AG04449 (cell line): ENCODE results near the gene MAST4.

Experiments used
- CTCF ChIA-PET: fragments of 350-600 bp; formaldehyde crosslinking; extraction: SDS; loops from one replicate; lab custom pipeline; 2021; ENCODE audit warnings: antibody characterized with exemption; lab: Yijun Ruan, JAX
- POLR2A ChIA-PET: fragments of 400-600, 350-600 bp; formaldehyde crosslinking; extraction: SDS; loops from one replicate; lab custom pipeline; 2020; ENCODE audit warnings: antibody characterized with exemption, inconsistent platforms; lab: Yijun Ruan, JAX
- DNase-seq: peaks from one replicate; pipeline ENCODE4 v3.0.0-alpha.2; 2010; ENCODE audit warnings: low read depth, low spot score
- H3K4me3 ChIP-seq: 2 replicates; pipeline ENCODE4 v1.5.1; 2011; ENCODE audit warnings: low read depth, mild to moderate bottlenecking, control low read depth, low read length
- CTCF ChIP-seq: IDR thresholded peaks from one replicate; pipeline ENCODE4 v1.5.1; 2011; ENCODE audit warnings: mild to moderate bottlenecking, moderate library complexity, low read length, control low read depth, inconsistent platforms; ENCODE audit not compliant: insufficient read depth; ENCODE audit errors: missing control alignments

Gene MAST4

GRCh38 chr5:66927140-66927539, 330.9 kb downstream of the MAST4 start:
- TF ChIP-seq CTCF: no peak
- H3K4me3 ChIP-seq: no peak overlapping the region
- ChIA-PET CTCF (no interaction called here), POLR2A (no interaction called here)
- no peak for DNase-seq

- H3K4me3 ChIP-seq: no peak overlapping the region
- DNase-seq: no peak
- POLR2A ChIA-PET: no interaction called here
- CTCF ChIA-PET: no interaction called here
- no peak for TF ChIP-seq CTCF
Measured at GRCh38 chr5:66929281-66929680, 333.1 kb downstream of the MAST4 start.

GRCh38 chr5:66929995-66930394, 333.8 kb downstream of the MAST4 start:
- POLR2A ChIA-PET: no interaction called here
- CTCF ChIA-PET: no interaction called here
- no peak overlapping the region for H3K4me3 ChIP-seq
- DNase-seq: no peak
- TF ChIP-seq CTCF: no peak

DNA sequence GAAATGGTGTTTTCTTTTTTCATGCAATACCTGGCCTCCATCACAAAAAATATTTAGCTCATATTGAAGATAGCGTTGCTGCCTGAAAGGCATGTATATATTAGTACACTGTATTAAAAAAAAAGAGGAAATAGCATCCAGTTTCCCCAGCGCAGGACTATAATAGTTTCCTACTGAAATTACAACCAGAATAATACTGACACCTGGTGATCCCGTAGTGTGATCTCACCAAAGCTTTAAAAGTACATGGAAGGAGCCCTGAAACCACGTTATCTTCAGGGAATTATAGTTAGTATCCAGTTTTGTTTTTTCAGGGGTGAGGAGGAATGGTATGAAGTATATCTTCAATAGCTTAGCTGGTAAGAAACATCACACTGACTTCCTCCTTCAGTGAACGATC, 335.5 kb downstream of the MAST4 start:
- DNase-seq: no peak
- no peak overlapping the region for H3K4me3 ChIP-seq
- ChIA-PET CTCF (interaction anchor here (1.0 to 1.8 kb wide), 3 partner anchors 67 to 225 kb away, joined by 3 to 5 read pairs (median 3); no protein-coding TSS in a partner anchor), POLR2A (no interaction called here)
- TF ChIP-seq CTCF: no peak

DNA sequence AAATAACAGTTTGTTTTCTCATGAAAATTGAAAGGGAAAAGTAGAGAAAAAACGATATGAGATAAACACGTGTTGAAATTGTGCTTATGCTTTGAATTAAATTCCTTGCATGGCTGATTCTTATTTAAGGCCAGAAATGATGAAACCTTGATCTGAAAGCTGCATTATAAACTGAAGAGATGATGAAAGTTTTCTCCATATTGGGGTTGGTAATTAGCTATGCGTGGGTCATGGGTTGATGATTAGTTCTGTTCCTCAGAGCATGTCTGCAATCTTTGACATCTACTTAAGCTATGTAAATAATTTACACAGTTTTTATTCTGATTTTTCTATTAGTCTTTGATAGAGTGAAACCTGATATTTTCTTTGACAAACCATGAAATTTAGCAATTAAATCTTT, 336.3 kb downstream of the MAST4 start:
- CTCF ChIA-PET: interaction anchor here (0.8 to 1.8 kb wide), 2 partner anchors 55 to 224 kb away, joined by 3 to 5 read pairs; no protein-coding TSS in a partner anchor
- DNase-seq: no peak
- no peak for TF ChIP-seq CTCF
- POLR2A ChIA-PET: no interaction called here
- no peak overlapping the region for H3K4me3 ChIP-seq

DNA sequence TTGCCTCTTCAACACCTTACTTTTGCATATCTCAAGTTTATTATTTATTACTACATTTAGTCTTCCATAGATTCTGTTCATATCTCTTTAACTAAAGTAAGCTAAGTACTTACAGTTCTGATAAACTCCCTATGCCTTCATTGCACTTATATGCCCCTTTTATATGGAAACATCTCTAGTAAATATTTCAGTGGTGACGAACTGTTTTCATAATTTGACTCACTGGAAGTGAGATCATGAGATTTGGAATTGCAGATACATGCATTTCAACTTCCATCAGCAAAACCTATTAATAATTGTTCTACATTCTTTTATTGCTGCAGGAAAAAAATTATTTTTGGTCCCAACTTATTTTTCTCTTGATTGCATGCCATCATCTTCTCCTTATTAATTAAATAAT, 336.9 kb downstream of the MAST4 start:
- TF ChIP-seq CTCF: no peak
- DNase-seq: peak; percentile 38
- POLR2A ChIA-PET: no interaction called here
- CTCF ChIA-PET: interaction anchor here (0.8 to 1.5 kb wide), 2 partner anchors 12 to 54 kb away, joined by 3 read pairs; no protein-coding TSS in a partner anchor
- no peak overlapping the region for H3K4me3 ChIP-seq
